NCI-H345 treated with DMSO at 0.1 percent for 48 hours (cell line): ENCODE results near the gene CLDN7.

Experiments used
- DNase-seq: peaks from one replicate; lab custom pipeline; 2025; ENCODE audit not compliant: unreplicated experiment; lab: John Stamatoyannopoulos, UW

Gene CLDN7, protein sequence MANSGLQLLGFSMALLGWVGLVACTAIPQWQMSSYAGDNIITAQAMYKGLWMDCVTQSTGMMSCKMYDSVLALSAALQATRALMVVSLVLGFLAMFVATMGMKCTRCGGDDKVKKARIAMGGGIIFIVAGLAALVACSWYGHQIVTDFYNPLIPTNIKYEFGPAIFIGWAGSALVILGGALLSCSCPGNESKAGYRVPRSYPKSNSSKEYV

DNA sequence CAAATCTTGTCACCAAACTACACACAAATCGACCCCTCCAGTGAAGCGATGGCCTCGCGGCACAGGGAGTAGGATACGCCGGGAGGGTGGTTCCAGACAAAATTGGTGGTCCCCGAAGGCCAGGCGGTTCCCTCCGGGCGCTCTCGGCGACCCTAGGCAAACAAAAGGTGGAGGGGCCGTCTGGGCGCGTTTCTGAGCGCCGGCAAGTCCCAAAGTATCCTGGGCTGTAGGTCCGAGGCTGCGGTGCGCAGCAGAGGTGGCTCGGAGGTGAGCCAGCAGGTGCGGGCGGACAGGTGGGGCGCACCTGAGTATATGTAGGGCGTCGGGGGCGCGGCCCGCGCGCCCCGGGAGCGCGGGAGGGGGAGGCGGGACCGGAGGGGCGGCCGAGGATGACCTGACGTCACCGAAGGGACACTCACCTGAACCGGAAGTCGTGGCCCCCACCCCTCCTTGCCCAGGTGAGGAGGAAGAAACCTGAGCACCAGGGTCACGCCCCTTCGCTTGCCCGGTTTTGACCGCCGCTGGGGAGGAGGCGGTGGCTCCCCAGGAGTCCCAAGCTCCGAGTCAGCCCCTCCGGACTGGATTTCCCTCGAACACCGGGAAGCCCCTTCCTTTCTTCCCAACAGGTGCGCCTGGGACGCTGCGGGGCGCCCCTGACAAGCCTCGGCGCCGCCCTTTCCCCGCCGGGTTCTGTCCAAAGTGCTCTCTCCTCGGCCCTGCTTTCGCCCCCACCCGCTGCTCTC is at the start of gene CLDN7:
TSS of gene CLDN7 (minus strand) at position 287 of the 743 bp plus-strand sequence. CDS start 435 bp downstream, outside the sequence.
- DNase-seq = peak; percentile 59

DNA sequence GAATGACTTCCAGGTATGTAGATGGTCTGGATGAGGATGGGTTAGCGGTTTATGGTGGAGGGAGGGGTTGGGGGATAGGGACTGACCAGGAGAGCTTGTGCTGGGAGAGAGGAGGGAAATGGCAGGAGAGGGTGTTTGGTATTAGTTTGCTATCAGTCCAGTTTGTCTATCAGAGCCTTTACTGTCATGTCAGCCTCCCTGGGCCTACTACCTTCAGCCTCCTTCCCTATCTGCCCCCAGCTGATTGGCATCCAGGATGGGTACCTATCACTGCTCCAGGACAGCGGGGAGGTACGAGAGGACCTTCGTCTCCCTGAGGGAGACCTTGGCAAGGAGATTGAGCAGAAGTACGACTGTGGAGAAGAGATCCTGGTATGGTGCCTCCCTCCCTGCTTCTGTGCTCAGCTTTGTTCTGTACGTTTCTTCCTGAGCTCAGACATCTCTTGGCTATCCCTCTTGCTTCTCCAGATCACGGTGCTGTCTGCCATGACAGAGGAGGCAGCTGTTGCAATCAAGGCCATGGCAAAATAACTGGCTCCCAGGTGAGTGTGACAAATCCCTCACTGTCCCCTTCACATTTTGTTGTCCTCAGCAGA is 48.9 kb upstream of the CLDN7 start:
- DNase-seq = no peak

DNA sequence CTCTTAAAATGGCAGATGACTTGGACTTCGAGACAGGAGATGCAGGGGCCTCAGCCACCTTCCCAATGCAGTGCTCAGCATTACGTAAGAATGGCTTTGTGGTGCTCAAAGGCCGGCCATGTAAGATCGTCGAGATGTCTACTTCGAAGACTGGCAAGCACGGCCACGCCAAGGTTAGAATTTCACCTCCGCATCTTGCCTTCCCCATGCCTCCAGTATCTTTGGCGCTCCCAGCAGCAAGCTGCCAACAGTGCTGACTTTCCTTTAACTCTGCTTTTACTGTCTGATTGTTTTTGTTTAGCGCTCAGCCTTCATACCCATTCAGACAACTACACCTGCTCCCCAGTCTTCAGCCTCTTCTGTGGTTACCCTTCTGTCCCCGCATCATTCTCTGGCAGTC is 47.4 kb upstream of the CLDN7 start:
- DNase-seq = no peak

DNA sequence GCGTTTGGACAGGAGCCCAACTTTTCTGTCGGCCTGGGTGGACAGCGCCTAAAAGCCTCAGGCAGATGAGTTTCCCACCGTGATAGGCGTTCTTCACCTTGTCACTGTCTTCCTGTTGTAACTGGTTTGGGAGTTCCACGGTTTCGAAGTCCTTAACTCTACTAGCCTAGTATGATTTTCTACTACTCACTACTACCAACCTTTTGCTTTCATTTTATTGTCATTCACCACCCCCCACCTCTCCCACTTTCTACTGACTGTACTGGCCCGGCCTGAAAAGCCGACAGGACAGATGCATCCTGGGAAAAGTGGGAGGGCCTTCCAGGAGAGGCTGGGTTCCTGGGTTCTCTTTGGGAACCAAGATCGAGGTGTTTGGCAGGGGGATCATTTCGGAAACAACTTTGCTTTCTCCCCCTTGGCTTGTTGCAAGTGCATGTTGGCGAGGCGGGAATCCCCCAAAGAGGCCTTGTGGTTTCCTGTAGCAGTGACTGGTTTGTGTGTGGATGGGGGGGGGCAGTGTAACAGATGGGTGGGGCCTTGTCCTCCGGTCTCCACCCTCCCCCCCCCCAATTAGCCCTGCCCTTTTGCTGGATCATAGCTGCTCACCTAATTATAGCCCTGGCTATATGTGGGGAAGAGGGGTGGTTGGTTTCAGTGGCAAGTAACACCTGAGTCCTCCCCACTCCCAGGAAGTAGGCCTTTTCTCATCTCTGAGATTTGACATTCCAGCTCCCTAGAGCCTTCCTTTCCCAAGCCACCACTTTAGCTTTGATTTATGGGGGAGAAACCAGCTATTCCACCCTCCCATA is 46.6 kb upstream of the CLDN7 start:
- DNase-seq = peak; percentile 39

DNA sequence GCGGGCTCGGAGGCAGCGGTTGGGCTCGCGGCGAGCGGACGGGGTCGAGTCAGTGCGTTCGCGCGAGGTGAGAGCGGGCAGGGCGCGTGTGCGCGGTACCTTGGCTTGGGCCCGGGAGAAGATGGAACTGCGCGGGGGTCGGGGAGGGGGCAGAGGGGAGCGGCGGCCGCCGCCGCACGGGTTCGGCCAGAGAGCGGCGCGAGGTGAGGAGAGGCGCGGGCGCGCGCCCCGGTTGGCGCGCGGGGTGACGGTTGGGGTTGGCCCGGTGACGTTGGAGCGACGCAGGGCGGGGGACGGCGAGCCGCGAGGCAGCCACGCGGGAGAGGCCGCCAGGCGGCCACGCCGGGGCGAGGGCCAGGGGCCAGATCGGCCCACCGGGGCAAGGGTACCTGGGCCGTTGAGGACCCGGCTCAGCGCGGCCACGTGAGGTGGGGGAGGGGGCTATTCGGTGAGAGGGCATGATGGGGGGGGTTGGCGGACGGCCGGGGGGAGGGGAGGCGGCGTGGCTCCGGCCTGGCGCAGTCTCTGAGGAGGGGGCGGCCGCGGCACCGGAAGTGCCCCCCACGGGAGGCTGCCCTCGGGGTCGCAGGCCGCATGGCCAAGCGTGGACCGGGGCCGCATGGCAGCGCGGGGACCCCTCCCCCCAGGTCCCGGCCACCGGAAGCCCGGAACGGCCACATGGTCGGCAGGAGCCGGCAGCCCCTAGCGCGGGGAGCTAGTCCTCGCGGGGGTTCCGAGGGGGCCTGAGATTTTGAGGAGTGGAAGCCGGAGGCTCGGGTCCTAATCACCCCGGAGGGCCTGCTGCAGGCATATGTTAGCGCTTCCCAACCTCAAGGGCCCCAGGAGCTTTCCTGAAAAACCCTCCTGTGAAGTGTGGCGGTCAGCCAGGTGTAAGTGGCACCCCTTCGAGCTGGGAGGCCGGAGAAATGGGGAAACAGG is 45.7 kb upstream of the CLDN7 start:
- DNase-seq = no peak

DNA sequence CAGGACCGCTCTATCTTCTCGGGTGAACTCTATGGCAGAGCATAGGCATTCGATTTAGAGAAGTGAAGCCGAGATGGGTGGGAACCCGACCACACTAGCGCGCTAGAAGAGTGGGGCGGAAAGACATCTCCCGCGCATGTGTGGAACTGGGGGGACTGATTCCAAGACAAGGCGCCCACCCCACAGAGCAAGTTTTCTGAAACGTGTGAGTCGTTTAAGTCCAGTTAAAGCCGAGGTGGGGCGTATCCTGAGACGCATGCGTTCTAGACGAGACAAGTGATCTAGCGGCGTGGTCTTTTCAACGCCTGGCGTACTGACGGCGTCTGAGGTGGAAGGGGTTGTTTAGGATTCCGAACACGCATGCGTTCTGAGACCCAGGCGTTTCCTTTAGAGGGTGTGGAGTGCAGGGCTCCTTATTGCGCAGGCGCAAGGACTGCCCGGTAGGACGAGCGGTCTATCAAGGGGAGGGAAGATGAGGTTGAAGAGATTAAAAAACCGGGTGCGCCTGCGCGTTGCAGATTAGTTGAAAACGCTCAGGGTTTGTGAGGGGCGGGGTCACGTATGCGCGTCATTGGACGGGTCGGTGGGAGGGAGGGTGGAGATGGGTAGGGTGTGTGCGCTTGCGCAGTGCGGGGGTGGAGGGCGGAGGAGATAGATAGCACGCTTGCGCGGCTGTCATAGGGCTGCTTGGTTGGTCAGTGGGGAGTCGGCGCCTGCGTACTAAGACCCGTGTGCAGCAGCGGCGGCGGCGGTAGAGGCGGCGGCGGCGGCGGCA is 44.8 kb upstream of the CLDN7 start, which contains the start of gene EIF5A:
TSS of gene EIF5A (plus strand) at position 718 of the 775 bp plus-strand sequence. CDS start 2,008 bp downstream, outside the sequence.
- peak; percentile 90 for DNase-seq

DNA sequence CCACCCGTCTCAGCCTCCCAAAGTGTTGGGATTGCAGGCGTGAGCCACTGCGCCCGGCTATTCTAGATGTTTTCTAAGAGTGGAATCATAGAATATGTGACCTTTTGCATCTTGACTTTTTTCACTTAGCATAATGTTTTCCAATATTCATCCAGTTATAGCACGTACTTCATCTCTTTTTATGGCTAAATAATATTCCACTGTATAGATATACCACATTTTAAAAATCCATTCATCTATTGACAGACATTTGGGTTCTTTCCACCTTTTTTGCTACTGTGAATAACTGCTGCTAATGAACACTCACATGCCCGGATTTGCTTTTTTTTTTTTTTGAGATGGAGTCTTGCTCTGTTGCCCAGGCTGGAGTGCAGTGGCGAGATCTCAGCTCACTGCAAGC is 41.9 kb upstream of the CLDN7 start:
- DNase-seq = no peak

DNA sequence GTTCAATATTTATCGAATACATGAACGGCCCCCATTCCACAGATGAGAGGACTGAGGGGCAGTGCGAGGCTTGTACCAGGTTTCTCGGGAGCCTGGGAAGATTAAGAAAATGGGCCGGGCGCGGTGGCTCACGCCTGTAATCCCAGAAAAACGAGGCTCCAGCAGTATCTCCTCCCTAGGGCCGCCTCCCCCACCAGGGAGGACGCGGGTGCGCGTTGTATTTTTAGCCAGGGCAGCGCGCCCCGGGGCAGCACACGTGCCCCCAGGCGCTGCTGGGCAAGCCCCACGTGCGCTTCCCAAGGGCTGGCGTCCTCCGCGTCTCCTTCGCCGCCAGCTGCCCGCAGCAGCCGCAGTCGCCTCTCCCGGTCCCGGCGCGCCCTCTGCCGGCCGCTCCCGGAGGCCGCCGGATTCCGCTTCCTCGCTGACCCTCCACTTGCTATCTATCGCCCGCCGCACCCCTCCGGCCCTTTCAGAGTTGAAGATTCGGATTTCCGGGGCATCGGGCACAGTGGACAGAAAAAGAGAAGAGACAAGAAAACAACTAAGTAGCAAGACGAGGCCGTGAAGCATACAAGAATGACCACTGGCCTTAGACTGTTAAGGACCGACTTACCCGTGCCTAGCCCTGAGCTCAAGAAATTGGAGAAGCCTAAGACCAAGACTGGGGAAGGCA is 34.0 kb upstream of the CLDN7 start:
- peak; percentile 27 for DNase-seq

DNA sequence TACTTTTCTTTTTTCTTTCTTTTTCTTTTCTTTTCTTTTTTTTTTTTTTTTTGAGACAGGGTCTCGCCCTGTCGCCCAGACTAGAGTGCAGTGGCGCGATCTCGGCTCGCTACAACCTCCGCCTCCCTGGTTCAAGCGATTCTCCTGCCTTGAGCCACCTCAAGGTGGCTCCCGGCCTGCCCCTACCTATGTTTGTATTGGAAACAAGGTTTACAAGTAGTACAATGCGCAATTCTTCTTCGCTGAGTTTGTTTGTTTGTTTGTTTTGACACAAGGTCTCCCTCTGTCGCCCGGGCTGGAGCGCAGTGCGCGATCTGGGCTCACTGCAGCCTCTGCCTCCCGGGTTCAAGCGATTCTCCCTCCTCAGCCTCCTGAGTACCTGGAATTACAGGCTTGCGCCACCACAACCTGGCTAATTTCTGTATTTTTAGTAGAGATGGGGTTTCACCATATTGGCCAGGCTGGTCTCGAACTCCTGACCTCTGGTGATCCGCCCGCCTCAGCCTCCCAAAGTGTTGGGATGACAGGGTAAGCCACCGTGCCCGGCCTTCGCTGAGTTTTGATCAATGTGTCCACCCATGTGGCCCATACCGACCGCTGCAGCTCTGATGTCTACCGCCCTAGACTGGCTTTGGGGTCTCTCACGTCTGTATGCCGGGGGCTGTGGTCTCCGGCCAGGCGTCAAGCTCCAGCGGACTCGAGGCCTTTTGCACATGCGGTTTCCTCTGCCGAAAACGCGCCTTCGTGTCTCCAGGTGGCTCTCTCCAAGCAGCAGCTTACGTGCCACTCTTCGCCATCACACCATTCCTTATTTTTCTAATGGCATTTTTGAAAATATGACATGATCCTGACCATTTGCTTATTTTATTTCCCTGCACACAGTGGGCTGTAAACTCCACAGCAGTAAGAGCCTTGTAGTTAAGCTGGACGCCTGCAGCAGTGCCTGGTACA is 33.2 kb upstream of the CLDN7 start:
- no peak for DNase-seq

DNA sequence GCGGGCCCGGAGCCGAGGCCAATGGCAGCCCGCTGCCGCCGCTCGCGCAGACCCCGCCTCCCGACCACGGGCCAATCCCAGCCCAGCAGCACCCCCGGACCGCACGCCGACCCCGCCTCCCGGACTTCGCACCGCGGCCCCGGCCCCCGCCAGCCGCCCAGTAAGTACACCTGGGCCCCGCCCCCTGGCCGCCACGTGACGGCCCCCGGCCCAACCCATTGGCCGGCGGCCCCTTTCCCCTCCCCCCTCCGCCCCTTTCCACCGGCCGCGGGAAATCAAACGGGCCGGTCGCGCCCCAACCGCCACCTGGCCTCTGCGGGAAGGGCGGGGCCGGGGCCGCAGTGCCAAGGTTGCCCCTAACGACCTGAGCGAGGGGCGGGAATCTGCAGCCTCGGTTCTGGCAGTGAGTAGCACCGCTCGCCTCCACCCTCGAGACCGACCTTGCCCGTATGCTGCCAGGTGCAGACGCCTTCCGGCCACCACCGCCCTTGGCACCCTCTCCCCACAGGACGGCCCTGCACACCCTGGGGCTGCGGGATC is 32.4 kb upstream of the CLDN7 start, which contains the start of gene YBX2:
TSS of gene YBX2 (minus strand) at position 26 of the 540 bp plus-strand sequence. CDS start 139 bp downstream, outside the sequence.
- peak; percentile 61 for DNase-seq

DNA sequence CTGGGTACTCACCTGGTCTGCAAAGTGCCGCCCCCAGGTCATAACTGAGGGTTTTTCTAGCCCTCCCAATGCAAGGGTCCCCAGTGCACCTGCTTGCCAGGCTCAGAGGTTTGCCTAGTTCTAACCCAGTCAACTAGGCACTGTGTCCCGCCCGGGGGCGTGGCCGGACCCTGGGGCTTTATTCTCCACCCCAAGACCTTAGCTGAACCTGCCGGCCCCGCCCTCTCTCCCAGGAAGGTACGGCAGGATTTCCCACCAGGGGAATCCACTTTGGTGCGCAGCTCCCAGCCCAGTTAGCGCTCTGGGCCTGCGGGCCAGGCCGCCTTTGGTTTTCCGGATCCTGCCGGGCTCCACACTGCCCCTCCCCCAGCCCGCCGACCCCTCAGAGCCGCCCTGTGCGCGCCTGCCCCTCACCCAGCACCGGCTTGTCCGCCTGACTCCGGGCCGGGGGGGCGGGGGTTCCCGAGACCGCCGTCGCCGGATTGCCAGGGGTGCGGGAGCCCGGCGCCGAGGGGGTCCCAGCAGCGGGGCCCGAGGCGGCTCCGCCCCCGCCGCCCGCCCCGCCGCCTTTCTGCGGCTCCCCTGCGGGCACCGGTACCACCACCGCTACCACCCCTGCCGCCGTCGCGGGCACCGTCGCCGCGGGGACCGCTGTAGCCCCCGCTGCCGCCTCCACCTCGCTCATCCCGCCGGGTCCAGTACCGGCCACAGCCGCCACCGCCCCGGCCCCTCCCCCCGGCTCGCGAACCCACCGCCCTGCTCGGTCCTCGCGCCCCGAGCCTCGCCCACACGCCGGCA is 31.7 kb upstream of the CLDN7 start:
- DNase-seq = no peak

DNA sequence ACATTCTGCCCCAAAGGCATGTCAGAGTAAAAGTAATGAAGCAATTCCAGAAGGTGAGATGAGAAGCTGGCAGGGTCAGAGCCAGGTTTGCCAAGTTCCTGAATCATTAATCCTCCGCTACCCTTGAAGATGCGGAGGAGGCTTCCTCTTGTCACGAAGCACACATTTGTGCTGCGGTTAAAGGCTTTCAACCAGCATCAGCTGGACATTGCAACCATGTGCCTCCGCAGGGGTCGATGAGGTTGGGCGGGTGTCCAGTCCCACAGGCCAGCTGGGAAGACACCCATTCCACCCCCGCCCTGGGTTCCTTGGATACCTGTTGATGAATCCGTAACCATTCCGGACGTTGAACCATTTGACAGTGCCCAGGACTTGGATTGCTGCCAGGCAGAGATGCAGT is 30.9 kb upstream of the CLDN7 start:
- no peak for DNase-seq

DNA sequence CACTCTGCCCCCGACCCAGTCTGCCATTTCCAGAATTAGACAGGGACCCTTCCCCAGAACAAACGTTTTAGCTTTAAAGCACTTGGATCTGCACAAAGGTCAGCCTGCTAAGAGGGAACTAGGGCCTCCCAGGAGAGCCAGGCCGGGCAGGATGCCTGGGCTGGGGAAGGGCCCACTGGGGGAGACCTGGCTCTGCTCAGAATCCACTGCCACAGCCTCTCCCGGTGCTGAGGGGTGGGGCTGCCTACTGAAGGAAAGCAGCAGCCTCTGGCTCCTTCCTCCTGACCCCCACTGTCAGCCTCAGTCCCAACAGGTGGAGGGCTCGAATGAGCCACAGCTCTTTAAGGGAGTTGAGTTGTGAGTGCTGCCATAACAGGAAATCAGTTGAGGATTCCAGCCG is 30.5 kb upstream of the CLDN7 start:
- no peak for DNase-seq

DNA sequence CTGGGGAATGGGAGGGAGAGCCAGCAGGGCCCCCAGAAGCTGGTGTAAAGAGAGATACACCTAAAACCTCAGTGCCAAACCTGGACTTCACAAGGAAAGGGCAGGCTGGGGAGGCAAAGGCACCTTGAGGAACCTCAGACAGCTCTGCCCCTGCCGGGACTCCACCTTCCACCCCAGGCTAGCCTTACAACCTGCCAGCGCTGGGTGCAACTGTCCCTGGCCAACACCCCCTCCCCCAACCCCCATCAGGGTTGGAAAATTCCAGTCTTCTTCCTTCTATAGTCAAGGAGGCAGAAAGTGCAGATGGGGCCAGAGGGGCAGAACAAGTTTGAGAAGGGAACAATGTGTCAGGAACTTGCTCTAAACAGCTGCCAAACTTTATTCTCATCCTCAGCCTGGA is 29.9 kb upstream of the CLDN7 start:
- DNase-seq = no peak

DNA sequence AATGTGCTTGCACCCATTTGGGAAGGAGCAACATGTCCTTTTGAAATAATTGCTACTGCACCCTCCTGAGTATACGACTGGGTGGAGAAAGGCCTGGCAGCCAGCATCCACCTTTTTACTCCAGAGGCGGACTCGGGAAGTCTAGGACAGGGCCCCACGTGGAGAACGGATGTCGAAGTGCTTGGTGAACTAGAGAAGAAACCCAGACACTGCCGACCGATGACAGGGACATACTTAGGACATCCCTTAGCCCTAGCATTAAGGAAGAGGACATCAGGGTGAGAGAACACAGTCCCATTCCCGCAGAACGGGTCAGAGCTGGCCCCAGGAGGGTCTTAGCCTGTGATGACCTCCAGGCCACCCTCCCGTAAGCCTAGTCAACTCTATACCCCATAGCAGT is 28.4 kb upstream of the CLDN7 start:
- no peak for DNase-seq

DNA sequence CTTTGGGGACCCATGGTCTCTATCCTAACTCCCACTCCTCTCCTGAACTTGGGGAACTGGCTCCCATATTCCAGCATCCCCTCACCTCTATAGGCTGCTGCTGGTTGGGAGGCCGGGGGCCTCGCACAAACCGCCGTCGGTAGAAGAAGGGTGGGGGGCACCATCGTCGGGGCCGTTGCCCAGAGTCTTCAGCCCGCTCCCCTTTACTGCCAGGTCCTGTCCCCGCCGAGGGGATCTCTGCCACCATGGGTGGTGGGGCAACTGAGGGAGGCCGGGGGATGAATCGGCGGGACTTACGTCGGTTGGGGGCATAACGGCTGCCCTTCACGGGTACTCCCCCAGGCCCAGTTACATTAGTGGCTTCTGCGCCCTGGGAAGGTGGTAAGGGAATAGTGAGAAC is 27.9 kb upstream of the CLDN7 start:
- no peak for DNase-seq
